Thyroid gland (tissue), 4 donors: ENCODE data around the gene ABHD2. TPM values are rescaled to one million over a fixed set of nuclear protein-coding genes. Genes with fewer than 3 reads are reported as not detected.

Experiments
- DNase-seq, 2 donors: peaks; one replicate each; pipeline ENCODE4 v3.0.0-alpha.2; 2019
- H3K27ac ChIP-seq, 3 donors: fragments of 200-600 bp; sonication (generic); 1 replicate in 2 of 3; 2 replicates in 1 of 3; pipeline ENCODE4 v1.5.1; 2016 to 2019; ENCODE audit warnings: mild to moderate bottlenecking in 1 of 3, moderate library complexity in 1 of 3
- H3K27me3 ChIP-seq: fragments of 200-600 bp; sonication (generic); one replicate; pipeline ENCODE4 v1.5.1; 2019
- H3K36me3 ChIP-seq, 2 donors: fragments of 200-600 bp; sonication (generic); one replicate each; pipeline ENCODE4 v1.5.1; 2016 to 2019
- H3K4me1 ChIP-seq, 2 donors: fragments of 200-600 bp; sonication (generic); one replicate each; pipeline ENCODE4 v1.5.1; 2017 to 2019
- H3K4me3 ChIP-seq, 3 donors: fragments of 200-600 bp; sonication (generic); replicated peaks in 1 of 3; 1 replicate in 2 of 3; 2 replicates in 1 of 3; pipeline ENCODE4 v1.5.1; 2016; ENCODE audit warnings: mild to moderate bottlenecking in 1 of 3
- H3K9me3 ChIP-seq: fragments of 200-600 bp; sonication (generic); one replicate; pipeline ENCODE4 v1.5.1; 2017
- CTCF ChIP-seq, 6 experiments: fragments of 200-600 bp in 3 of 6; fragments of 450-650 bp in 3 of 6; sonication (generic) in 3 of 6; IDR thresholded peaks; one replicate each; pipeline ENCODE4 v1.5.1; 2016 to 2019; ENCODE audit warnings: antibody characterized with exemption in 6 of 6, mild to moderate bottlenecking in 2 of 6, inconsistent platforms in 1 of 6, moderate library complexity in 1 of 6
- POLR2A ChIP-seq, 2 donors: fragments of 450-650 bp; IDR thresholded peaks; one replicate each; pipeline ENCODE4 v1.6.1; 2017; ENCODE audit warnings: antibody characterized with exemption in 2 of 2, mild to moderate bottlenecking in 2 of 2, moderate library complexity in 1 of 2
- WGBS, 2 donors: methylation state at CpG; one replicate each; pipeline ENCODE4 v1.1.5; 2017; 5-methylcytosine and 5-hydroxymethylcytosine counted together
- intact Hi-C: fragments of 100-400 bp; cut with DNase I; formaldehyde crosslinking; loops from one replicate; pipeline ENCODE4 v1.15.1; 2023
- total RNA-seq, 4 donors: library from RNA; depleted of rRNA; stranded (reverse); fragments of >200 nt; gene quantifications; one replicate each; pipeline ENCODE4 v1.2.3, GENCODE V29; 2016

Gene ABHD2
- total RNA-seq, 4 donors from 2014 or later, result 52.0 to 74.4 (median 66.2) TPM

- Histone ChIP-seq H3K4me3 (no peak overlapping the region), H3K27me3 (no peaks in the 10 kb centered on the region), H3K9me3 (no peaks in the 10 kb centered on the region), H3K36me3 (peaks cover 3 to 4% of the 10 kb centered on the region in 2 donors), H3K27ac (no peak overlapping the region), H3K4me1 (peaks cover 0 to 5% of the 10 kb centered on the region in 2 donors)
- intact Hi-C loops, result loop anchor here (5.0 kb wide), 2 partner anchors 120 to 275 kb away; no protein-coding TSS in a partner anchor
- TF ChIP-seq CTCF (IDR thresholded peaks at IDR 0.05), result no peak
- TF ChIP-seq POLR2A (IDR thresholded peaks at IDR 0.05), result no peak
- WGBS, 2 donors, result 94 to 96% methylated on average over 12 of the region's 12 CpGs
- no peak for DNase-seq
Observed at GRCh38 chr15:89177116-89177515, 88.9 kb downstream of the ABHD2 start.

GRCh38 chr15:89177633-89178306 is 89.5 kb downstream of the ABHD2 start:
- no peaks in the 10 kb centered on the region for H3K27me3 ChIP-seq
- peaks cover 0 to 5% of the 10 kb centered on the region in 2 donors for H3K4me1 ChIP-seq
- no peaks in the 10 kb centered on the region for H3K9me3 ChIP-seq
- H3K36me3 ChIP-seq, result peaks cover 3 to 4% of the 10 kb centered on the region in 2 donors
- no peak overlapping the region for H3K27ac ChIP-seq
- WGBS, 2 donors, result 1 to 8% methylated on average over 6 of the region's 6 CpGs
- intact Hi-C loops, result loop anchor here (5.0 kb wide), 2 partner anchors 120 to 275 kb away; no protein-coding TSS in a partner anchor
- peak; percentile 37 to 83 (median 80) for TF ChIP-seq CTCF (IDR thresholded peaks at IDR 0.05)
- no peak for TF ChIP-seq POLR2A (IDR thresholded peaks at IDR 0.05)
- no peak overlapping the region for H3K4me3 ChIP-seq
- DNase-seq, result peak; percentile 63 to 71

- TF ChIP-seq POLR2A (IDR thresholded peaks at IDR 0.05), result no peak
- no peak for TF ChIP-seq CTCF (IDR thresholded peaks at IDR 0.05)
- no peak overlapping the region for H3K27ac ChIP-seq
- H3K4me1 ChIP-seq, result peaks cover 0 to 2% of the 10 kb centered on the region in 2 donors
- no peaks in the 10 kb centered on the region for H3K27me3 ChIP-seq
- DNase-seq, result no peak
- H3K9me3 ChIP-seq, result no peaks in the 10 kb centered on the region
- intact Hi-C loops, result loop anchor here (5.0 kb wide), 2 partner anchors 121 to 276 kb away; no protein-coding TSS in a partner anchor
- H3K4me3 ChIP-seq, result no peak overlapping the region
- H3K36me3 ChIP-seq, result peaks cover 3 to 4% of the 10 kb centered on the region in 2 donors
- WGBS, 2 donors, result 91 to 92% methylated on average over 11 of the region's 11 CpGs
Observed at GRCh38 chr15:89178307-89178977, 90.2 kb downstream of the ABHD2 start.

GRCh38 chr15:89179966-89180875 is 92.0 kb downstream of the ABHD2 start:
- peaks cover 3 to 4% of the 10 kb centered on the region in 2 donors for H3K36me3 ChIP-seq
- no peak overlapping the region for H3K27ac ChIP-seq
- no peak overlapping the region for H3K4me3 ChIP-seq
- H3K27me3 ChIP-seq, result no peaks in the 10 kb centered on the region
- H3K4me1 ChIP-seq, result no peaks in the 10 kb centered on the region
- TF ChIP-seq POLR2A (IDR thresholded peaks at IDR 0.05), result no peak
- WGBS, 2 donors, result 81% methylated on average over 5 of the region's 5 CpGs
- DNase-seq, result no peak
- intact Hi-C loops, result loop anchor here (5.0 kb wide), 2 partner anchors 123 to 278 kb away; no protein-coding TSS in a partner anchor
- H3K9me3 ChIP-seq, result no peaks in the 10 kb centered on the region

- no peak overlapping the region for H3K27ac ChIP-seq
Observed at GRCh38 chr15:89184357-89184756, 96.1 kb downstream of the ABHD2 start.

More at GRCh38 chr15:89184357-89184756, 96.1 kb downstream of the ABHD2 start:
- peaks cover 0 to 2% of the 10 kb centered on the region in 2 donors for H3K36me3 ChIP-seq
- H3K4me1 ChIP-seq, result peaks cover 20 to 24% of the 10 kb centered on the region in 2 donors
- H3K4me3 ChIP-seq, result no peak overlapping the region
- no peak for TF ChIP-seq POLR2A (IDR thresholded peaks at IDR 0.05)
- no peak for DNase-seq
- intact Hi-C loops, result no loop called here
- 81 to 87% methylated on average over 5 to 6 of the region's 6 CpGs for WGBS, 2 donors
- no peaks in the 10 kb centered on the region for H3K9me3 ChIP-seq
- H3K27me3 ChIP-seq, result no peaks in the 10 kb centered on the region
